Measurements from ENCODE around the gene CNNM2. TPM values are rescaled to one million over a fixed set of nuclear protein-coding genes. Genes with fewer than 3 reads are reported as not detected.

CNNM2 gene
- total RNA-seq, result 1.9 and 6.0 TPM in 2 replicates

GRCh38 chr10:102917962-102918816 is at the start of gene CNNM2:
Gene CNNM2, plus strand, starts transcription at chr10:102918294. Its CDS starts 187 bp downstream, at chr10:102918481.

DNA sequence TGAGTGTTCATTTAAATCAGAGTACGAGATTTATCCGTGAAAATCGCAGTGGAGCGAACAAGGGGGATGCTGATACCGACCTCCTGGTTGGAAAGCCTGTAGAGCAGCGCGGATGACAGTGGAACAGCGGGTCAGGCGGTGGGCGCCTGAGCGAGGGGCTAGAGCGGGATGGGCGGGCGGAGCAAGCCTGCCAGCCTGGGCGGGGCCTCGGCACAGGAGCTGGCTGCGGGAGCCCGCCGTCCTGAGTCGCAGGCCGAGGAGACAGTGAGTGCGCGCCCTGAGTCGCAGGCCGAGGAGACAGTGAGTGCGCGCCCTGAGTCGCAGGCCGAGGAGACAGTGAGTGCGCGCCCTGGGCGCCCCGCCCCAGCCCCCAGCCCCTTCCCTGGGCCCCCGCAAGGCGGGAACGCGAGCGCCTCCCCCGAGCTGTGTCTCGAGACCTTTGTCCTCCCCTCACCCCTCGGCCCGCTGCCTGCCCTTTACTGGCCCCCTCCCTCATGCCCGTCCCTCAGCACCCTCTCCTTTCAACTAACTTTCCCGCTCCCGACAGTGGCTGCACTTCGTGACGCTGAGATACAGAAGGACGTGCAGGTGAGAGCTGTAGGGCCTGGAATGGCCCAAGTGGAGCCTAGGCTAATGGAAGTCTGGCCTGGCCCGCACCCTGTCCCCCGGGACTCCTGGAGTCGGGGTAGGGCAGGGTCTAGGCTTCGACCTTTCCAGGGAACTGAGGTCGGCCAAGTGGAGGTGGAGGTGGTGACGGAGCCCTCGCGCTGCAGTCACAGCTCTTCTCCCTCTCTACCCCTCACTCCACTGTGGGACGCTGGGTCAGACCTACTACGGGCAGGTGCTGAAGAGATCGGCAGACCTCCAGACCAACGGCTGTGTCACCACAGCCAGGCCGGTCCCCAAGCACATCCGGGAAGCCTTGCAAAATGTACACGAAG is 48.6 kb upstream of the CNNM2 start, which contains the start of gene AS3MT:
TSS of gene AS3MT (plus strand) at position 213 of the 941 bp plus-strand sequence. CDS start at position 336, 123 bp downstream.

Other genes starting within 250 kb of the CNNM2 start
- gene ARL3, start 203.9 kb upstream of the CNNM2 start, total RNA-seq, result 3.2 and 3.7 TPM in 2 replicates
- gene SFXN2, start 203.7 kb upstream of the CNNM2 start, total RNA-seq, result 3.7 and 7.4 TPM in 2 replicates
- gene WBP1L, start 174.3 kb upstream of the CNNM2 start, total RNA-seq, result 26.6 and 52.7 TPM in 2 replicates
- not detected in 2 replicates for gene CYP17A1, start 80.9 kb upstream of the CNNM2 start, total RNA-seq
- gene BORCS7, start 64.0 kb upstream of the CNNM2 start, total RNA-seq, result 14.6 and 22.6 TPM in 2 replicates
- 0.81 and 1.1 TPM in 2 replicates for gene AS3MT, start 48.8 kb upstream of the CNNM2 start, total RNA-seq